H9 (cell line): ENCODE data around the gene ZSCAN31. TPM values are rescaled to one million over a fixed set of nuclear protein-coding genes. Genes with fewer than 3 reads are reported as not detected.

Experiments
- DNase-seq: peaks from one replicate; pipeline ENCODE4 v3.0.0-alpha.2; 2017
- H2AFZ ChIP-seq: one replicate; pipeline ENCODE4 v1.6.1; 2013; ENCODE audit warnings: mild to moderate bottlenecking, low read length, control low read depth, moderate library complexity
- H2AK5ac ChIP-seq: 2 replicates; pipeline ENCODE4 v1.6.1; 2013; ENCODE audit warnings: low read length, control low read depth, mixed read lengths; ENCODE audit not compliant: insufficient read length
- H2BK120ac ChIP-seq: one replicate; pipeline ENCODE4 v1.6.1; 2013; ENCODE audit warnings: low read depth, mild to moderate bottlenecking, low read length, control low read depth, inconsistent platforms; ENCODE audit not compliant: poor library complexity, severe bottlenecking
- H2BK12ac ChIP-seq: 2 replicates; pipeline ENCODE4 v1.6.1; 2013; ENCODE audit warnings: low read length, control low read depth, mixed read lengths, low read depth; ENCODE audit not compliant: insufficient read length
- H2BK15ac ChIP-seq: 2 replicates; pipeline ENCODE4 v1.6.1; 2013; ENCODE audit warnings: low read depth, low read length, control low read depth
- H2BK20ac ChIP-seq: one replicate; pipeline ENCODE4 v1.6.1; 2013; ENCODE audit warnings: low read depth, mild to moderate bottlenecking, low read length, control low read depth, inconsistent platforms; ENCODE audit not compliant: poor library complexity, severe bottlenecking
- H2BK5ac ChIP-seq: 2 replicates; pipeline ENCODE4 v1.6.1; 2013; ENCODE audit warnings: low read length, control low read depth, mixed read lengths; ENCODE audit not compliant: insufficient read length
- H3K14ac ChIP-seq: 2 replicates; pipeline ENCODE4 v1.6.1; 2013; ENCODE audit warnings: low read length, control low read depth; ENCODE audit not compliant: insufficient read depth
- H3K18ac ChIP-seq: 2 replicates; pipeline ENCODE4 v1.6.1; 2013; ENCODE audit warnings: low read depth, mild to moderate bottlenecking, mixed read lengths, low read length, control low read depth; ENCODE audit not compliant: insufficient read length
- H3K23ac ChIP-seq: 2 replicates; pipeline ENCODE4 v1.6.1; 2013; ENCODE audit warnings: low read length, control low read depth, mixed read lengths, low read depth; ENCODE audit not compliant: insufficient read length
- H3K23me2 ChIP-seq: 2 replicates; pipeline ENCODE4 v1.6.1; 2013; ENCODE audit warnings: low read depth, mild to moderate bottlenecking, mixed read lengths, low read length, control low read depth; ENCODE audit not compliant: insufficient read length, poor library complexity, severe bottlenecking
- H3K27ac ChIP-seq: 2 replicates; pipeline ENCODE4 v1.5.1; 2013; ENCODE audit warnings: low read length, control low read depth, mixed read lengths, low read depth; ENCODE audit not compliant: insufficient read length
- H3K27me3 ChIP-seq: 2 replicates; pipeline ENCODE4 v1.6.1; 2013; ENCODE audit warnings: low read length, control low read depth, inconsistent platforms; ENCODE audit not compliant: insufficient read depth
- H3K4ac ChIP-seq: 2 replicates; pipeline ENCODE4 v1.6.1; 2013; ENCODE audit warnings: low read depth, mild to moderate bottlenecking, control low read depth, inconsistent platforms, low read length, moderate library complexity
- H3K4me1 ChIP-seq: 2 replicates; pipeline ENCODE4 v1.6.1; 2013; ENCODE audit warnings: low read length, control low read depth, inconsistent platforms; ENCODE audit not compliant: insufficient read depth
- H3K4me2 ChIP-seq: 2 replicates; pipeline ENCODE4 v1.6.1; 2013; ENCODE audit warnings: low read length, control low read depth, mixed read lengths; ENCODE audit not compliant: insufficient read length, insufficient read depth
- H3K56ac ChIP-seq: 2 replicates; pipeline ENCODE4 v1.6.1; 2013; ENCODE audit warnings: low read depth, mild to moderate bottlenecking, mixed read lengths, low read length, control low read depth; ENCODE audit not compliant: insufficient read length
- H3K79me1 ChIP-seq: 2 replicates; pipeline ENCODE4 v1.6.1; 2013; ENCODE audit warnings: low read depth, mild to moderate bottlenecking, moderate library complexity, low read length, control low read depth, inconsistent platforms; ENCODE audit not compliant: insufficient read depth, poor library complexity, severe bottlenecking
- H3K79me2 ChIP-seq: 2 replicates; pipeline ENCODE4 v1.6.1; 2013; ENCODE audit warnings: low read length, control low read depth, inconsistent platforms; ENCODE audit not compliant: insufficient read depth
- H3K9ac ChIP-seq: 2 replicates; pipeline ENCODE4 v1.6.1; 2013; ENCODE audit warnings: low read length, control low read depth, mixed read lengths; ENCODE audit not compliant: insufficient read length; ENCODE audit errors: extremely low read depth
- H3K9me3 ChIP-seq: one replicate; pipeline ENCODE4 v1.6.1; 2013; ENCODE audit warnings: low read depth, low read length, inconsistent platforms; ENCODE audit not compliant: control insufficient read depth
- H3T11ph ChIP-seq: one replicate; pipeline ENCODE4 v1.6.1; 2013; ENCODE audit warnings: mild to moderate bottlenecking, low read length, control low read depth, inconsistent platforms
- H4K20me1 ChIP-seq: one replicate; pipeline ENCODE4 v1.6.1; 2013; ENCODE audit not compliant: control insufficient read depth, insufficient read length, insufficient read depth
- H4K5ac ChIP-seq: 2 replicates; pipeline ENCODE4 v1.6.1; 2013; ENCODE audit warnings: low read depth, mild to moderate bottlenecking, mixed read lengths, low read length, control low read depth; ENCODE audit not compliant: insufficient read length
- H4K8ac ChIP-seq: replicated peaks from 2 replicates; pipeline ENCODE4 v1.6.1; 2013; ENCODE audit warnings: low read length, control low read depth, mixed read lengths, low read depth; ENCODE audit not compliant: insufficient read length
- H4K91ac ChIP-seq: 2 replicates; pipeline ENCODE4 v1.6.1; 2013; ENCODE audit warnings: low read depth, mild to moderate bottlenecking, moderate library complexity, mixed read lengths, low read length, control low read depth; ENCODE audit not compliant: insufficient read length
- H3K27ac Mint-ChIP-seq, 3 experiments: 2 replicates in 2 of 3; 3 replicates in 1 of 3; pipeline ENCODE4 v1.8.0; 2020 to 2021; ENCODE audit warnings: mixed read lengths in 3 of 3, mild to moderate bottlenecking in 1 of 3, moderate library complexity in 1 of 3
- H3K27me3 Mint-ChIP-seq: 2 replicates; pipeline ENCODE4 v1.8.0; 2021; ENCODE audit warnings: low read depth, mild to moderate bottlenecking, moderate library complexity, mixed read lengths
- H3K36me3 Mint-ChIP-seq, 3 experiments: 2 replicates in 2 of 3; 3 replicates in 1 of 3; pipeline ENCODE4 v1.8.0; 2020 to 2021; ENCODE audit warnings: low read depth in 3 of 3, mixed read lengths in 3 of 3; ENCODE audit not compliant: insufficient read depth in 1 of 3
- H3K4me1 Mint-ChIP-seq, 2 experiments: 2 replicates each; pipeline ENCODE4 v1.8.0; 2020; ENCODE audit warnings: mixed read lengths in 2 of 2
- H3K4me3 Mint-ChIP-seq, 2 experiments: 2 replicates in 1 of 2; 3 replicates in 1 of 2; pipeline ENCODE4 v1.8.0; 2020 to 2021; ENCODE audit warnings: mild to moderate bottlenecking in 2 of 2, mixed read lengths in 2 of 2, moderate library complexity in 1 of 2
- H3K9me3 Mint-ChIP-seq, 2 experiments: 2 replicates in 1 of 2; 3 replicates in 1 of 2; pipeline ENCODE4 v1.8.0; 2020; ENCODE audit warnings: mild to moderate bottlenecking in 2 of 2, mixed read lengths in 2 of 2, moderate library complexity in 1 of 2
- WGBS: extraction: QIAGEN DNeasy Blood & Tissue Kit; methylation state at CpG from one replicate; pipeline ENCODE4 v1.1.7; 2013; ENCODE audit warnings: missing lambda C conversion rate, low lambda C conversion rate, mixed read lengths; ENCODE audit not compliant: insufficient read length; ENCODE audit errors: extremely low coverage; 5-methylcytosine and 5-hydroxymethylcytosine counted together
- total RNA-seq: library from RNA; stranded (reverse); gene quantifications from 2 replicates; pipeline ENCODE4 v1.2.1, GENCODE V29; 2021
- TF ChIP-seq, protein P1 (sequence below): fragments of 200-600 bp; sonication (generic); conservative IDR thresholded peaks from 3 replicates; pipeline ENCODE4 v1.8.0; 2021; ENCODE audit warnings: antibody characterized with exemption, mild to moderate bottlenecking

ZSCAN31 gene
- total RNA-seq, 1 experiment from 2014 or later: 7.1 TPM

GRCh38 chr6:28282926-28283325, 53.0 kb downstream of the ZSCAN31 start:
- no peak overlapping the region for H3K4me2 ChIP-seq
- peaks cover 1% of the 10 kb centered on the region; the same call in 1 of the 2 replicates for H3K27me3 Mint-ChIP-seq

More at GRCh38 chr6:28282926-28283325, 53.0 kb downstream of the ZSCAN31 start:
- Histone ChIP-seq H4K91ac (no peak overlapping the region), H3T11ph (no peak overlapping the region), H2BK5ac (no peak overlapping the region), H3K14ac (no peak overlapping the region), H4K8ac (no peak overlapping the region), H4K20me1 (no peaks in the 10 kb centered on the region), H3K9me3 (no peaks in the 10 kb centered on the region), H3K4ac (no peak overlapping the region), H3K23ac (no peak overlapping the region), H3K9ac (no peak overlapping the region), H2BK120ac (no peak overlapping the region), H3K56ac (no peak overlapping the region), H3K4me1 (no peaks in the 10 kb centered on the region), H2BK12ac (no peak overlapping the region), H3K79me1 (no peaks in the 10 kb centered on the region), H2BK15ac (no peak overlapping the region), H4K5ac (no peak overlapping the region), H2BK20ac (no peak overlapping the region), H2AFZ (no peak overlapping the region), H3K27me3 (no peaks in the 10 kb centered on the region), H3K23me2 (peaks cover 4% of the 10 kb centered on the region), H2AK5ac (no peak overlapping the region), H3K18ac (no peak overlapping the region), H3K79me2 (no peaks in the 10 kb centered on the region; the same call in 1 of the 2 replicates), H3K27ac (no peak overlapping the region)
- WGBS: no CpG with 5 or more reads among the region's 2 CpGs
- H3K4me3 Mint-ChIP-seq: peak overlapping the region; percentile 95 to 97; a peak in 4 of 5 replicates
- H3K9me3 Mint-ChIP-seq: no peaks in the 10 kb centered on the region
- no peak for DNase-seq
- H3K27ac Mint-ChIP-seq: no peak overlapping the region
- H3K36me3 Mint-ChIP-seq: peaks cover 8 to 40% (median 39%) of the 10 kb centered on the region in 3 experiments; a peak in 6 of 7 replicates
- peaks cover 13% of the 10 kb centered on the region in 2 experiments for H3K4me1 Mint-ChIP-seq
- TF ChIP-seq, protein P1, sequence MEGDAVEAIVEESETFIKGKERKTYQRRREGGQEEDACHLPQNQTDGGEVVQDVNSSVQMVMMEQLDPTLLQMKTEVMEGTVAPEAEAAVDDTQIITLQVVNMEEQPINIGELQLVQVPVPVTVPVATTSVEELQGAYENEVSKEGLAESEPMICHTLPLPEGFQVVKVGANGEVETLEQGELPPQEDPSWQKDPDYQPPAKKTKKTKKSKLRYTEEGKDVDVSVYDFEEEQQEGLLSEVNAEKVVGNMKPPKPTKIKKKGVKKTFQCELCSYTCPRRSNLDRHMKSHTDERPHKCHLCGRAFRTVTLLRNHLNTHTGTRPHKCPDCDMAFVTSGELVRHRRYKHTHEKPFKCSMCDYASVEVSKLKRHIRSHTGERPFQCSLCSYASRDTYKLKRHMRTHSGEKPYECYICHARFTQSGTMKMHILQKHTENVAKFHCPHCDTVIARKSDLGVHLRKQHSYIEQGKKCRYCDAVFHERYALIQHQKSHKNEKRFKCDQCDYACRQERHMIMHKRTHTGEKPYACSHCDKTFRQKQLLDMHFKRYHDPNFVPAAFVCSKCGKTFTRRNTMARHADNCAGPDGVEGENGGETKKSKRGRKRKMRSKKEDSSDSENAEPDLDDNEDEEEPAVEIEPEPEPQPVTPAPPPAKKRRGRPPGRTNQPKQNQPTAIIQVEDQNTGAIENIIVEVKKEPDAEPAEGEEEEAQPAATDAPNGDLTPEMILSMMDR: no peak
